Endothelial cell of umbilical vein (primary cell): ENCODE data around the gene UGT1A9. TPM values are rescaled to one million over a fixed set of nuclear protein-coding genes. Genes with fewer than 3 reads are reported as not detected.

Experiments used
- BruUV-seq: library from RNA; stranded (reverse); fragments of 400-500 nt; replicated peaks from 2 replicates; lab custom pipeline; 2021; lab: Mats Ljungman, UMichigan
- CTCF ChIA-PET: fragments of 300-600, 350-600 bp; sonication (Branson Sonifier 250); formaldehyde crosslinking; loops from one replicate; lab custom pipeline; 2021; ENCODE audit warnings: antibody characterized with exemption, inconsistent platforms; lab: Charles Lee
- POLR2A ChIA-PET: fragments of 300-600, 350-600 bp; sonication (Branson Sonifier 250); formaldehyde crosslinking; loops from one replicate; lab custom pipeline; 2021; ENCODE audit warnings: antibody characterized with exemption, inconsistent platforms; lab: Charles Lee
- DNase-seq: peaks from one replicate; pipeline ENCODE4 v3.0.0-alpha.2; 2011; ENCODE audit warnings: low read depth, low spot score
- FAIRE-seq: peaks from 2 replicates; lab custom pipeline; 2011; peaks lifted over from hg19 to GRCh38; lab: Jason Lieb, UNC
- H2AFZ ChIP-seq: 2 replicates; pipeline ENCODE4 v1.6.0; 2012; ENCODE audit warnings: low read depth, low read length, control low read depth, inconsistent platforms
- H3K27ac ChIP-seq: 2 replicates; pipeline ENCODE4 v1.5.1; 2011; ENCODE audit warnings: low read depth, mild to moderate bottlenecking, control low read depth, low read length, moderate library complexity; ENCODE audit not compliant: insufficient read depth
- H3K27me3 ChIP-seq, 2 experiments: 2 replicates each; pipeline versions ENCODE4 v1.6.0 to v1.6.1; 2011; ENCODE audit warnings: low read length in 2 of 2, mixed read lengths in 1 of 2; ENCODE audit not compliant: control insufficient read depth in 2 of 2, insufficient read depth in 2 of 2
- H3K36me3 ChIP-seq, 2 experiments: 2 replicates in 1 of 2; 3 replicates in 1 of 2; pipeline ENCODE4 v1.5.1; 2011; ENCODE audit warnings: low read length in 2 of 2, mild to moderate bottlenecking in 1 of 2, moderate library complexity in 1 of 2; ENCODE audit not compliant: control insufficient read depth in 2 of 2, insufficient read depth in 2 of 2; ENCODE audit errors: extremely low read depth in 1 of 2
- H3K4me1 ChIP-seq: 3 replicates; pipeline ENCODE4 v1.5.1; 2011; ENCODE audit warnings: mild to moderate bottlenecking, low read length; ENCODE audit not compliant: control insufficient read depth, insufficient read depth; ENCODE audit errors: extremely low read depth
- H3K4me2 ChIP-seq: 2 replicates; pipeline ENCODE4 v1.6.1; 2011; ENCODE audit warnings: low read length, control low read depth, mixed read lengths; ENCODE audit not compliant: insufficient read depth
- H3K4me3 ChIP-seq, 3 experiments: fragments of 200-600 bp in 1 of 3; sonication (generic), shearing (Covaris generic) in 1 of 3; replicated peaks in 1 of 3; 2 replicates each; pipeline ENCODE4 v1.5.1; 2011 to 2016; ENCODE audit warnings: control low read depth in 3 of 3, low read length in 3 of 3, mild to moderate bottlenecking in 2 of 3, inconsistent platforms in 1 of 3, low read depth in 1 of 3, moderate library complexity in 1 of 3; ENCODE audit not compliant: insufficient read depth in 1 of 3
- H3K79me2 ChIP-seq: 2 replicates; pipeline ENCODE4 v1.6.0; 2012; ENCODE audit warnings: low read length, inconsistent platforms; ENCODE audit not compliant: control insufficient read depth, insufficient read depth
- H3K9ac ChIP-seq: replicated peaks from 2 replicates; pipeline ENCODE3; 2011; ENCODE audit warnings: low read length, control low read depth; ENCODE audit not compliant: insufficient read depth; ENCODE audit errors: extremely low read depth
- H3K9me1 ChIP-seq: replicated peaks from 3 replicates; pipeline ENCODE4 v1.6.0; 2011; ENCODE audit warnings: mild to moderate bottlenecking, low read length; ENCODE audit not compliant: control insufficient read depth, insufficient read depth; ENCODE audit errors: extremely low read depth
- H3K9me3 ChIP-seq: replicated peaks from 2 replicates; pipeline ENCODE4 v1.5.1; 2012; ENCODE audit warnings: low read length, inconsistent platforms; ENCODE audit not compliant: control insufficient read depth, insufficient read depth
- H4K20me1 ChIP-seq: replicated peaks from 2 replicates; pipeline ENCODE3; 2011; ENCODE audit warnings: mild to moderate bottlenecking, low read length; ENCODE audit not compliant: control insufficient read depth, insufficient read depth; ENCODE audit errors: extremely low read depth
- CTCF ChIP-seq, 2 donors: IDR thresholded peaks; 1 replicate in 1 of 2; 2 replicates in 1 of 2; pipeline ENCODE4 v1.5.1; 2011; ENCODE audit warnings: low read length in 2 of 2, mild to moderate bottlenecking in 2 of 2, moderate library complexity in 2 of 2, control low read depth in 1 of 2, inconsistent platforms in 1 of 2, low read depth in 1 of 2; ENCODE audit not compliant: insufficient read depth in 1 of 2; ENCODE audit errors: extremely low read depth in 1 of 2
- EZH2 ChIP-seq: IDR thresholded peaks from 2 replicates; pipeline ENCODE4 v1.6.1; 2012; ENCODE audit warnings: borderline replicate concordance, low read depth, mild to moderate bottlenecking, moderate library complexity, low read length, inconsistent platforms; ENCODE audit not compliant: severe bottlenecking
- FOS ChIP-seq: IDR thresholded peaks from 2 replicates; pipeline ENCODE4 v1.6.1; 2011; ENCODE audit warnings: mild to moderate bottlenecking, low read length, moderate library complexity, borderline replicate concordance; ENCODE audit not compliant: insufficient read depth
- GATA2 ChIP-seq: IDR thresholded peaks from 2 replicates; pipeline ENCODE4 v1.7.0; 2011; ENCODE audit warnings: low read depth, mild to moderate bottlenecking, moderate library complexity, mixed read lengths, low read length; ENCODE audit not compliant: insufficient read length, insufficient read depth
- JUN ChIP-seq: IDR thresholded peaks from 2 replicates; pipeline ENCODE4 v1.6.1; 2011; ENCODE audit warnings: borderline replicate concordance, low read depth; ENCODE audit not compliant: insufficient read length, insufficient read depth
- MYC ChIP-seq: IDR thresholded peaks from one replicate; pipeline ENCODE4 v1.6.1; 2011; ENCODE audit warnings: mild to moderate bottlenecking, low read depth, low read length
- POLR2A ChIP-seq: IDR thresholded peaks from 2 replicates; pipeline ENCODE4 v1.6.1; 2012; ENCODE audit warnings: low read depth, mild to moderate bottlenecking, control low read depth, low read length
- POLR2AphosphoS5 ChIP-seq: IDR thresholded peaks from 2 replicates; pipeline ENCODE4 v1.6.1; 2012; ENCODE audit warnings: low read depth, mild to moderate bottlenecking, control low read depth, low read length, moderate library complexity; ENCODE audit not compliant: insufficient read depth
- dilution Hi-C: fragments of 300-500 bp; cut with MboI; formaldehyde crosslinking; loops from one replicate; pipeline ENCODE4 v1.15.0; 2019; ENCODE audit warnings: low sequenced_read_pairs; ENCODE audit not compliant: extremely low pct_ligation_motif_present
- intact Hi-C: fragments of 100-400 bp; cut with micrococcal nuclease; formaldehyde crosslinking; loops from one replicate; pipeline ENCODE4 v1.10.0; 2022
- polyA plus RNA-seq, 4 experiments: library from polyadenylated mRNA; depleted of rRNA in 3 of 4; stranded (reverse) in 3 of 4; unstranded in 1 of 4; fragments of >200 nt; gene quantifications; 2 replicates each; pipeline versions ENCODE4 v1.2.1 to v1.2.3, GENCODE V29; 2011 to 2012; ENCODE audit warnings: missing spikeins in 1 of 4
- total RNA-seq: library from RNA; stranded (reverse); gene quantifications from 2 replicates; pipeline ENCODE4 v1.2.3, GENCODE V29; 2021
- TF ChIP-seq, protein P1 (sequence below): IDR thresholded peaks from 2 replicates; pipeline ENCODE4 v1.6.1; 2011; ENCODE audit not compliant: insufficient read depth, insufficient read length

Gene UGT1A9
- total and polyA plus RNA-seq, 2 donors (not counting 3 experiments of a cell fraction or from before 2014, with no cell fraction given), result not detected

DNA sequence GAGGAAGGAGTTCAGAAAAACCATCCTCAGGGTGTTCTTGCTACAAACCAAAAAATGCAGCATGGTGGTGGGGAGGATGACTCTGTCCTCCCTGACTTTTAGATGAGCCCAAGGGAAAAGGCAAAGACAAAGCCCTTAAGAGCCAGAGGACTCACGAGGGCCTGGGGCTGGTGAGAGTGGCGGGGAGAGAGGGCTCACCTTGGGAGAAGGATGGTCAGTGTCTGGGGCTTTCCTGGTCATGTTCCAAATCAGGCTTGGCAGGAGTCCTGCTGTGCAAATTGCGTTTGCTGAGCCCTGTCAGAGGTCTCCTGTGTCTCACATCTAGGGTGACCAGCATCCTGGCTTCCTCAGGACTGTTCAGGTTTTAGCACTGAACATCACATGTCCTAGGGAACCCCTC lies 93.1 kb downstream of the UGT1A9 start:
- no peak overlapping the region for H2AFZ ChIP-seq
- DNase-seq (no peak), FAIRE-seq (no peak)
- H3K4me1 ChIP-seq, result no peaks in the 10 kb centered on the region
- no peaks in the 10 kb centered on the region for H3K9me1 ChIP-seq
- BruUV-seq, result no TSS peak
- TF ChIP-seq POLR2AphosphoS5 (no peak), FOS (no peak), CTCF (IDR thresholded peaks at IDR 0.05; ENCODE audit: extremely low read depth in 1 of 2, insufficient read depth in 1 of 2, low read depth in 1 of 2, low read length in 2 of 2) (no peak), JUN (no peak), POLR2A (no peak), GATA2 (no peak)
- no peak overlapping the region for H3K4me3 ChIP-seq
- dilution Hi-C loops, result no loop called here
- H3K9ac ChIP-seq, result no peak overlapping the region
- no peaks in the 10 kb centered on the region for H3K36me3 ChIP-seq
- H3K4me2 ChIP-seq, result no peak overlapping the region
- no peaks in the 10 kb centered on the region for H3K9me3 ChIP-seq
- H3K27me3 ChIP-seq, result peaks cover 1 to 6% of the 10 kb centered on the region in 2 experiments
- H3K27ac ChIP-seq, result no peak overlapping the region
- CTCF ChIA-PET, result interaction anchor here (1.6 kb wide), 1 partner anchor 26 kb away, joined by 3 read pairs; no protein-coding TSS in a partner anchor
- H4K20me1 ChIP-seq, result no peaks in the 10 kb centered on the region
- no peaks in the 10 kb centered on the region for H3K79me2 ChIP-seq
- POLR2A ChIA-PET, result no interaction called here
- intact Hi-C loops, result no loop called here

GRCh38 chr2:233766416-233766815 lies 94.7 kb downstream of the UGT1A9 start:
- Histone ChIP-seq H2AFZ (no peak overlapping the region), H3K27me3 (peaks cover 1 to 4% of the 10 kb centered on the region in 2 experiments), H3K79me2 (no peaks in the 10 kb centered on the region), H3K27ac (no peak overlapping the region), H3K9ac (no peak overlapping the region), H3K9me1 (no peaks in the 10 kb centered on the region), H3K9me3 (no peaks in the 10 kb centered on the region), H3K4me3 (no peak overlapping the region), H3K36me3 (no peaks in the 10 kb centered on the region), H4K20me1 (no peaks in the 10 kb centered on the region), H3K4me2 (no peak overlapping the region), H3K4me1 (no peaks in the 10 kb centered on the region)
- no TSS peak for BruUV-seq
- CTCF ChIA-PET, result no interaction called here
- POLR2A ChIA-PET, result no interaction called here
- TF ChIP-seq POLR2AphosphoS5, result no peak
- TF ChIP-seq MYC, result no peak
- TF ChIP-seq, protein P1, sequence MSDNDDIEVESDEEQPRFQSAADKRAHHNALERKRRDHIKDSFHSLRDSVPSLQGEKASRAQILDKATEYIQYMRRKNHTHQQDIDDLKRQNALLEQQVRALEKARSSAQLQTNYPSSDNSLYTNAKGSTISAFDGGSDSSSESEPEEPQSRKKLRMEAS, result no peak
- no peak for TF ChIP-seq CTCF (IDR thresholded peaks at IDR 0.05; ENCODE audit: extremely low read depth in 1 of 2, insufficient read depth in 1 of 2, low read depth in 1 of 2, low read length in 2 of 2)
- no peak for TF ChIP-seq GATA2
- no peak for TF ChIP-seq POLR2A
- no peak for TF ChIP-seq EZH2
- TF ChIP-seq FOS, result no peak
- no peak for TF ChIP-seq JUN
- FAIRE-seq (no peak), DNase-seq (no peak)
- dilution Hi-C loops (no loop called here), intact Hi-C loops (no loop called here)
